ENCODE data around the gene MYOZ2.

GRCh38 chr4:119179011-119179410, 43.4 kb downstream of the MYOZ2 start:
- TF ChIP-seq SKIL (CRISPR knock-in tag; IDR thresholded peaks at IDR 0.05; ENCODE audit: borderline replicate concordance) = no peak
- TF ChIP-seq ZBTB34 (CRISPR knock-in tag; IDR thresholded peaks at IDR 0.05) = no peak
- TF ChIP-seq CTCF (CRISPR knock-in tag; IDR thresholded peaks at IDR 0.05) = no peak
- no peak for TF ChIP-seq ATM (IDR thresholded peaks at IDR 0.05; ENCODE audit: borderline replicate concordance)
- no peak for TF ChIP-seq ZNF138 (CRISPR knock-in tag; IDR thresholded peaks at IDR 0.05; ENCODE audit: low read depth)
- TF ChIP-seq FOXP1 (IDR thresholded peaks at IDR 0.05) = no peak
- TF ChIP-seq FOXP1 (CRISPR knock-in tag; IDR thresholded peaks at IDR 0.05) = no peak
- TF ChIP-seq TAF1 (CRISPR knock-in tag; IDR thresholded peaks at IDR 0.05) = no peak
- TF ChIP-seq ZNF879 (CRISPR knock-in tag; IDR thresholded peaks at IDR 0.05) = no peak
- TF ChIP-seq AKNA (CRISPR knock-in tag; IDR thresholded peaks at IDR 0.05; ENCODE audit: borderline replicate concordance) = no peak
- TF ChIP-seq EHMT2 (IDR thresholded peaks at IDR 0.05; ENCODE audit: borderline replicate concordance, low read depth, low read length) = no peak

All from HepG2 (cell line).